HG02763 (cell line): ENCODE results near the gene ZNF169.
"Not testable (repeated sequence)": the region's sequence is repeated elsewhere in the genome, so short reads cannot be mapped to it uniquely, and the experiment has no call there.

Source experiments
- ATAC-seq: cut with Tn5 transposase; IDR thresholded peaks from one replicate; pipeline ENCODE4 v1.9.1; 2021; ENCODE audit warnings: mild to moderate bottlenecking, moderate library complexity; ENCODE audit not compliant: unreplicated experiment

The ZNF169 gene

DNA sequence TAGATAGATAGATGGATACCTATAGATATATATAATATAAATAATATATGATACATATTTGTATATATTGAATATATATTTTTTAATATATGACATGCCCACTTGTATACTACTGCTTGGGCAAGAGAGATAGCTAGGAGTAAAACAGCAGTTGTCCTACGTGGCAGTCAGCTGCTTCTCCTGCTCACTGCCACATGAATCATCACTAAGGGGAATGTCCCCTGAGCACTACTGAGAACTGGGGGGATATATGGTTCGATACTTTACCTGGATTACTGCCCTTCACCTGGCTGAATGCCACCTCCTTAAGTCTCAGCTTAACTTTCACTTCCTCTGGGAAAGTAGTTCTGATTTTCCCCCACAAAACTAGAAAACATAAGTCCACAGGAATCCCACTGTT is 82.6 kb downstream of the ZNF169 start:
- not testable (repeated sequence) for ATAC-seq

DNA sequence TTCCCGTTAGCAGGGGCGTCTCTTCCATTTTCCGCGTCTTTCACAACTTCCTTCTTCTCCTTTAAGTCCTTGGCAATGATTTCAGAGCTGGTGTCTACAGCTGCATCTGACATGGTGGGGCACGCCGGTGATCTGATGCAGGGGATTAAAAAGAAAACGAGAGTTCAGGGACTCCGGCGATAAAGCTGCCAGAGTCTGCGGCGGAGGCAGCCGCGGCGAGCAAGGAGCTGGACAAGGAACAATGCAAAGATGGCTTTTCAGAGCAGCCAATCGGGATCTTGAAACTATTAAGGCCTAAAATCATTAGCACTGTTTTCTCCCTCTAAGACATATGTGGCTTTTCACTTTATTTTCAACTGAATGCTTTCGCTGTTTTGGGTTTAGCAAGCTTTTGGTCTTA is 88.4 kb downstream of the ZNF169 start:
- not testable (repeated sequence) for ATAC-seq

DNA sequence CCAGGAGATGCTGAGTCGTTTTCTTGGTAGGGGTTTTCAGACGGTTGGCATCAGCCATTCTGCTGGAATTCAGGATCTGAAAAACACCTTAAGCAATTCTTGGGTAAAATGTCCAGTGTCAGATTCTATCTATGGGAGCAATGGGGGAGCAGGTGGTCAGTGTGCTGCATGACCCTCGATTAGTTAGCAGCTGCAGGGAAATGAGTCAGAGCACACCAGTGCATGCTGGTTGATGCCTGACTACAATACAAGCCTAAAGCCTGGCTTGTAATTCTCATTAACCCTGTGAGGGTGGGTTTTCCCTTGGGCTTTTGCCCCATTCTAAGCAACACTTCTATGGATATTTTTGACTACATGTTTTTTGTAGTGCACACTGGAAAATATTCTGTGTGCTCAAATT is 89.7 kb downstream of the ZNF169 start:
- ATAC-seq = not testable (repeated sequence)
